8988T (cell line): ENCODE data around the gene NCKAP1.
"Not testable (repeated sequence)": the region's sequence is repeated elsewhere in the genome, so short reads cannot be mapped to it uniquely, and the experiment has no call there.

ENCODE experiments used
- DNase-seq: peaks from one replicate; pipeline ENCODE4 v3.0.0; 2011

Gene NCKAP1

GRCh38 chr2:182906454-182906853, 131.8 kb downstream of the NCKAP1 start:
- DNase-seq = no peak

DNA sequence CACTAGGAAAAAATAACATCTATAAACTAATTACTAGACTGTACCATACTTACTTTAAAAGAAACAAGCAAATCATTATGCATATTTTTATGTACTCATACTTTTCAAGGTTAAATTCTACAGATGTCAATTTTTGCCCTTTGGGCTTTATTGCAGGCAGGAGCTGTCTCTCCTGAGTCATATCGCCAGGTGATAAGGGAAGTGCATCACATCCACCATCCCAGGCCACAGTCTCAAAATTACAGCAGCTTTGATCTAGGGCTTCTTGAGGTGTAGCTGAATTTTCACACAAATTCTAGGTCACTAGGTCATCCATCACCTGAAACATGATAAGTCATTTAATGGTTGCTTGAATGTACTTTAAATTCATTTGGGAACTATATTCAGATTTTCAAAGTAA, 133.4 kb downstream of the NCKAP1 start:
- no peak for DNase-seq

GRCh38 chr2:182903566-182903965, 134.7 kb downstream of the NCKAP1 start:
- no peak for DNase-seq

DNA sequence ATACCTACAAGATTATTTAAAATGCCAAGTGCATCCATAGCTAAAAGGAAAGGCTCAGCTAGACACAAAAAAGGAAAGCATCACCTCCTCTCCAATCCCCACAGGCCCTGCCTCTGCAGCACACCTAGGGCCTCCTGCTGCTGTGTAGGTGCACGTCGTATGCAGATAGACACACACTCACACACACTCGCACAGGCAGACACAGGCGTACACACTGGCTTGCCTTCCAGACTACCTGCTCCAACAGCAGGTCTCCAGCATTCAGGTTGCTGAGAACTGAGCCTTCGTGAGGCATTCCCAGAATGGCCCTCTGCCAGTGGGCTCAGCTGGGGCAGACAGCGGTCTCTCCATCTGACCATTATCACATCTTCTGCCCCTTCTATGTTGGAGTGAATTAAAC, 136.5 kb downstream of the NCKAP1 start:
- DNase-seq = no peak

DNA sequence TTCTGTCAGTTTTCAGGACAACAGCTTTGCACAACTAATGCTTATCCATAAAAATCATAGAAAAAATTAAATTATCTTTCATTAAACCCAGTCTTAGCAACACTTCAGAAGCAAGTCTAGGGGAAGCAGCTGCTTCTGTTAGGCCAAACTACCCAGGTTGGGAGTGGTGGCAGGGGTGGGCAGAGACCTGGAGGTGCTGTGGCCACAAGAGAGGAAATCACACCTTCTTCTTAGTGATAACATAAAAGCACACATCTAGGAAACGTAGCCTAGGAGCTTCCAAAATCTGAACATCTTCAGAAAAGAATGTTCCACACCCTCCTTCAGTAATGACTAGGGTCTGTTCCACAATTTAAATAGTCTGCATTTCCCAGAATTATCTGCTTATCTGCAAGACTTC, 139.5 kb downstream of the NCKAP1 start:
- DNase-seq = no peak

- no peak for DNase-seq
Observed at GRCh38 chr2:182897137-182897536, 141.1 kb downstream of the NCKAP1 start.

GRCh38 chr2:182895798-182896197, 142.5 kb downstream of the NCKAP1 start:
- no peak for DNase-seq

GRCh38 chr2:182895169-182895568, 143.1 kb downstream of the NCKAP1 start:
- DNase-seq = no peak

- no peak for DNase-seq
Observed at GRCh38 chr2:182894174-182894573, 144.1 kb downstream of the NCKAP1 start.

- no peak for DNase-seq
Observed at GRCh38 chr2:182893666-182894065, 144.6 kb downstream of the NCKAP1 start.

GRCh38 chr2:182893035-182893434, 145.2 kb downstream of the NCKAP1 start:
- not testable (repeated sequence) for DNase-seq

GRCh38 chr2:182891611-182892010, 146.6 kb downstream of the NCKAP1 start:
- DNase-seq = no peak

DNA sequence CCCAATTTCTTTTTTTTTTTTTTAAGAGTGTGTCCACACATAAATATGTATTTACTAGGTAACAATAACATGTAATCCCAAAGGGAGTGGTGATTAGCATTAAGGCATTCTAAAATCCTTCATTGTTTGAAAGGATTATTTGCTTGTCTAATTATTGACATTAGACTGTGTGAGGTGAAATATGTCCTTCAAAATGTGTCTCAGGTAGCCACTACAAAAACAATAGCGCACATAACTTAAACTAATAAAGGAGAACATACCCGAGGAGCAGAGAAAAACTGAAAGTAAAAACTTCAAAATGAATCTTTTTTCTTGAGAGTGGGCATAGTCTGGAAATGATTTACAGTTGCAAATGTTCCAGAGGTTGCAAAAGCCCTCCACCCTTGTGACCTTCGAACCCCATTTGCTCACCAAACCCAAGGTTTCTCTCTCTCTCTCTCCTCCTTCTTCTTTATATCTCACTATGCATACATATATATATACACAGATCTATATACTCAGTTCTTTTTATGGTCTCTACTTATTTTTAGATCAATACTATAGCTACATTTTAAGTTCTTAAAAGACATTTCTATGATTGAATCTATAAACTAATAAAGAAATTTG, 147.4 kb downstream of the NCKAP1 start:
- DNase-seq = no peak

DNA sequence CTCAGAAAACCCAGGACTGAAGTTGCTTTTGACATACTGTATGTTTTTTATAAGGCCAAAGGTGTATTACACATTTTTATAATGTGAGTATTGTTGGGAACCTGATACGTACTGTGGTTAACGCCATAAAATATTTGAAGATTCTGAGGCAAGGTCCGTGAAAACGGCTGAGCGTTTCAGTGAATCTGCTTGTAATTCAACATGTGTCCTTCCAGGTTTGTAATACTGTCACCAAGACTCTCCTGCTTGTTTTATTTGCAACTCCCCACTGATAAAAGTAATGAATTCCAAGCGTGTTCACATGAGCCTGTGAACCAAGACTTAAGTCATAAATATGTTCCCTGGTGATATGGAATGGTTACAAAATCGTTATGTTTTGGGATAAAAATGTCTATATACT, 148.0 kb downstream of the NCKAP1 start:
- no peak for DNase-seq

GRCh38 chr2:182887753-182888415, 150.4 kb downstream of the NCKAP1 start:
- DNase-seq = no peak

GRCh38 chr2:182887093-182887492, 151.2 kb downstream of the NCKAP1 start:
- DNase-seq = no peak

DNA sequence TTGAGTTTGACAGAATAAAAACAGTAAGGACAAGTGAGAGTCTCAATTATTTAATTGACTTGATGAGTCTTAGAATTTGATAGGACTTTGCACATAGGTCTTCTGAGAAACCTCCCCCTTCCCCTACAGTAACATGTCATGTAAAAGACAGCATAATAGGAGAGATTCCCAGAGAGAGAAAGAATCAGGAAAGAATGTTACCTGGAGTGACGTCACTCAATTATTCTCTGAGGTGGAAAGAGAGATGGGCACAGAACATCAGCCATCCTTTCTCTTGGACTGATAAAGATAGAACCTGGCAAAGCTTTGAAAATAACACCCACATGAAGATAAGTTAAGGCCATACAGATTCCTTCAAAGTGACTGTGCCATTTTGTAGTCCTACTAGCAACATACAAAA, 152.5 kb downstream of the NCKAP1 start:
- DNase-seq = no peak

- DNase-seq = no peak
Observed at GRCh38 chr2:182883451-182883850, 154.8 kb downstream of the NCKAP1 start.

GRCh38 chr2:182880100-182880499, 158.2 kb downstream of the NCKAP1 start:
- not testable (repeated sequence) for DNase-seq

DNA sequence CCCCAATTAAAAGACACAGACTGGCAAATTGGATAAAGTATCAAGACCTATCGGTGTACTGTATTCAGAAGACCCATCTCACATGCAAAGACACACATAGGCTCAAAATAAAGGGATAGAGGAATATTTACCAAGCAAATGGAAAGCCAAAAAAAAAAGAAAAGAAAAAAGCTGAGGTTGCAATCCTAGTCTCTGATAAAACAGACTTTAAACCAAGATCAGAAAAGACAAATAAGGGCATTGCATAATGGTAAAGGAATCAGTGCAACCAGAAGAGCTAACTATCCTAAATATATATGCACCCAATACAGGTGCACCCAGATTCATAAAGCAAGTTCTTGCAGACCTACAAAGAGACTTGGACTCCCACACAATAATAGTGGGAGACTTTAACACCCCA, 161.6 kb downstream of the NCKAP1 start:
- DNase-seq = not testable (repeated sequence)

DNA sequence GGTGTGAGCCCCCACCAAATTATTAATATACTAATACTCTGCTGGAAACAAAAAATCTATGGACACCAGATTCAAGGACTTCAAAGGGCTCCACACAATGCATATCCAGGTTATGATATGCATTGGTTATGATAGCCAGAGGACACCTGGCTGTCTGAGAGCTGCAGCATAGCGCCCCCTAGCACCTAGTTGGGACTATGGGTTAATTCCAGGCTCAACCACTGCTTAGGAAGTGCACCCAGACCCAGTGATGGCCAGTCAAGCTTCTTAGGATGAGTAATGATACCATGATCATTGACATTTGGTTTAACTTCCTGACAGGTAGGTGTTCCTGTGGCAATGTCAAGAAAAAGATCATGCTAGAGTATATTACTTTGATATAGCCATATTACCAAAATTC, 168.0 kb downstream of the NCKAP1 start:
- no peak for DNase-seq

DNA sequence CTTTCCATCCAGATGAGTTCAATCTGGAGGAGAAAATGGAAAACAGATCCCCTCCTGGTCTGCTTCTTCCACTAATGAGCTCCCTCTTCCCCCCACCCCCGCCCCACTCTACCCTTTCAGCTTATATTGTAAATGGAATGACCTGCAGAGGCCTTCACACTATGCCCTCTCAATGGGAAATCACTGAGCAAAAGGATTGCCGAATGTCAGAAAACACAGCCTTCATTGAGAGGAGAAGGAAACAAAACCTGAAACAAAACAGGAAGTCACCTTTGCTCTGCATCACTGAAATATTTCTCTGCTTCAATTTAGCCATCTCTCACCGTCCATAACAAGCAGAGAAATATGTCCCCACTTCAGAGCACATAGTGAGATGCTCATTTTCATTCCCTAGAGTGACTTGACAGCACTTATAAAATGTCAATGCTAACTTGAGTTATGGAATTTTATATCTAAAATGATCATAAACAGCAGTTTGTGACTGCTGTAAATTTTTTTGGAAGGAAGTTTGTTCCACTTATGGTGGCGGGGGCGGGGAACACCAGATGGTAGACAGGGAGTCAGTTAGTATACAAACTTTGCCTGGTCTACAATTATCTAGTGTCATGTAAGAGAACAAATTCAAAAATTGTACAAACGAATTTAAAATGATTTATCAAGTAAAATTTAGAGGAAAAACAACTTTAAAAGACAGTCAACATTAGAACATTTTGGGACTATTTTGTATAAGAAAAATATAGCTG, 170.0 kb downstream of the NCKAP1 start:
- no peak for DNase-seq

DNA sequence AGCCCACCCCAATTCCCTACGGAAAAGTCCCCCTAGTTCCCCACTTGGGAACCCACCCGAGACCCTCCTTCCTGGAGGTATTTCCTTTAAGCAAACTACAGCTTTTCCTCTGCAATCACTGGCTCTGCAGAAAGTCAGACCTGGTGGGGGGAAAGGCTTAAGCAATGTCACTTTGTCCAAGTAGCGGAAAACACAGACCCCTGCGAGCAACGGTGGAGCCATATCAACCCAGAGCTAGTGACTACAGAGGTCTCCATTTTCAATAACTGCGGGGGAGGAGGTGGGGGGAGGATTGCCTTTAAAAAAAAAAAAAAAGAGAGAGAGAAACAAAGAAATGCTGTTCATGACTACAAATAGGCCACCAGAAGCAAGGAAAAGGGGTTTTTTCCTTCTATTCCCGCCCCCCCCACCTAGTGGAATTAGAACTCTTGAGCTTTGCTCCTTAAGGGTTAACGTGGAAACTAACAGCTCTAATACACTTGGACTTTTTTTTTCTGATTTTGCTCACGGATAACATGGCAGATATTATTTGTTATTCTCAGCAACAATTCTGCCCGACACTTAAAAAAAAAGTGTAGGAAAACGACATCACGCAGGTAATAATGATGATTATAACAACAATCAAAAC, 170.7 kb downstream of the NCKAP1 start:
- DNase-seq = no peak
